ENCODE measurements around the gene DISP3.

DISP3 gene

DNA sequence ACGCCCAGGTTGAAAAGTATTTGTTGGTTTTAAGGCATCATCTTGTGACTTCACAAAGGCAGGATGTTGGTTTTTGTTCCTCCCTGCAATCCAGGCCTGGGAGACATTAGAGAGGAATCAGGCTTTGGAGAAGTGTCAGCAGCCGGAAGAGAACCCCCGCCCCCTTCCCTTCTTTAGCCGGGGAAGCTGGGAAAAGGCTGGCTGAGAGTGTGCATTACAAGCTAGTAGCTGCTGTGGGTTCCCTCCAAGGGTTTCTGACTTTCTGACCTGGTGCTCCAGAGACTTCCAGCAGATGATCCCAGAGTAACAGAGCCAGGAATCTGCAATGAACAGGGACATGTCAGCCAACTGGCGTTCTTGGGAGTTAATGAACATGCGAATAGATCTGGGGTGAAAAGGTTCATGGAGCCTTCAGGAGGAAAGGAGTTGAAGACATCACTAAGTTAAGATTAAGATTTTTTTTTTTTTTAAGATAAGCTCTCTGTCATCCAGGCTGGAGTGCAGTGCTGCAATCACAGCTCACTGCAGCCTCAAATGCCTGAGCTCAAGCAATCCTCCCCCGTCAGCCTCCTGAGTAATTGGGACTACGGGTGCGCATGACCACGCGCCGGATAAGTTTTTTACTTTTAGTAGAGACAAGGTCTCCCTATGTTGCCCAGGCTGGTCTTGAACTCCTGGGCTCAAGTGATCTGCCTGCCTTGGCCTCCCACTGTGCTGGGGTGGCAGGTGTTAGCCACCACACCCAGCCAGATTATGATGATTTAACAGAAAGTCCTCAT lies 7.5 kb downstream of the DISP3 start:
- no peak for DNase-seq (ENCODE audit: low spot score)
- TF ChIP-seq, protein P1, sequence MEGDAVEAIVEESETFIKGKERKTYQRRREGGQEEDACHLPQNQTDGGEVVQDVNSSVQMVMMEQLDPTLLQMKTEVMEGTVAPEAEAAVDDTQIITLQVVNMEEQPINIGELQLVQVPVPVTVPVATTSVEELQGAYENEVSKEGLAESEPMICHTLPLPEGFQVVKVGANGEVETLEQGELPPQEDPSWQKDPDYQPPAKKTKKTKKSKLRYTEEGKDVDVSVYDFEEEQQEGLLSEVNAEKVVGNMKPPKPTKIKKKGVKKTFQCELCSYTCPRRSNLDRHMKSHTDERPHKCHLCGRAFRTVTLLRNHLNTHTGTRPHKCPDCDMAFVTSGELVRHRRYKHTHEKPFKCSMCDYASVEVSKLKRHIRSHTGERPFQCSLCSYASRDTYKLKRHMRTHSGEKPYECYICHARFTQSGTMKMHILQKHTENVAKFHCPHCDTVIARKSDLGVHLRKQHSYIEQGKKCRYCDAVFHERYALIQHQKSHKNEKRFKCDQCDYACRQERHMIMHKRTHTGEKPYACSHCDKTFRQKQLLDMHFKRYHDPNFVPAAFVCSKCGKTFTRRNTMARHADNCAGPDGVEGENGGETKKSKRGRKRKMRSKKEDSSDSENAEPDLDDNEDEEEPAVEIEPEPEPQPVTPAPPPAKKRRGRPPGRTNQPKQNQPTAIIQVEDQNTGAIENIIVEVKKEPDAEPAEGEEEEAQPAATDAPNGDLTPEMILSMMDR (IDR thresholded peaks at IDR 0.05; ENCODE audit: extremely low read depth, missing control alignments), result no peak

DNA sequence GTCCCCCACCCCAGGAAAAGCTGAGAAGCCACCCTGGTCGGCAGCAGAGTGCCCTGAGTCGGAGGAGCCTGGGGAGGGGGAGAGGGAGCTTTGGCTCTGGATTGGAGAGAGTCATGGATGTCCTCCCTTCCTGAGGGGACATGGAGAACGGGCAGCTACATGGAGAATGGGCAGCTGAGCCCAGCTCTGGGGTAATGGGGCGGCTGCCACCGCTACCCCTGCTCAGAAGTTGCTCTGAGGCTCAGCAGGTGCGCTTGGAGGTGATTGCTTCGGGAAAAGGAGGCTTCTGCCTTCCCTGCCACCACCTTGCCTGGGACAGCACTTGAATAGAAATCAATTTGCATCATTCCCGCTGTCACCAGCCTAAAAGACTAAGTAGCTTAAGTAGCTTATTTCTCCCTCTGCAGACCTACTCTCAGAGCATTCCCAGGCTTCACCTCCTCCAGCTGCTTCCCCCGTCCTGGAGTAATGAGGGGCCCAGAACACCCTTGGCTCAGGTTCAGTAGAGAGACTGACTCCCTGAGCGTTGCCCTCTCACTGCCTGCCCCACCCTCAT lies 8.3 kb downstream of the DISP3 start:
- TF ChIP-seq, protein P1 (IDR thresholded peaks at IDR 0.05; ENCODE audit: extremely low read depth, missing control alignments), result no peak
- DNase-seq (ENCODE audit: low spot score), result no peak

DNA sequence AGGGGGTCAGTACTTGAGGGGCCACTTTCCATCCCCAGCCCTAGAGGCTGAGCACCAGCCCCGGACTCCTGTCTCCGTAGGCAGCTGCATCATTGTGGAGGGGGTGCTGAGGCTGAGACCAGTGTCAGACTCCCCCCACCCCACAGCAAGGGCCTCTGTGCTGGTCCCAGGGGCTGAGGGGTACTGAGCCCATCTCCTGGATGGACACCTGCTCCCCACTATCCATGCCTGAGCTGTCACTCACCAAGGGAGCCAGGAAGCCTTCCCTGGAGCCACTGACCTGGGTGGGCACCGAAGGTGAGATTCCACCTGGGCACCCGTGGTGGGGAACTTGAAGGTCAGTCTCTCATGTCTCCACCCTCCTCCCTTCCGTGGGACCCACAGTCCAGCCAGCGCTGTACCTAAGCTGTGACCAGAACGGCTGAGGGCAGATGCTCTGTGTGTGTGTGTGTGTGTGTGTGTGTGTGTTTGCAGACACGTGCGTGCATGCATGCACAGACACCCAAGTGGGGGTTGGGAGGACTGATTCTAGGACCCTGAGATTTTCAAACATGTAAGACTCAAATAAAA lies 9.3 kb downstream of the DISP3 start:
- TF ChIP-seq, protein P1 (IDR thresholded peaks at IDR 0.05; ENCODE audit: extremely low read depth, missing control alignments), result no peak
- DNase-seq (ENCODE audit: low spot score), result no peak

DNA sequence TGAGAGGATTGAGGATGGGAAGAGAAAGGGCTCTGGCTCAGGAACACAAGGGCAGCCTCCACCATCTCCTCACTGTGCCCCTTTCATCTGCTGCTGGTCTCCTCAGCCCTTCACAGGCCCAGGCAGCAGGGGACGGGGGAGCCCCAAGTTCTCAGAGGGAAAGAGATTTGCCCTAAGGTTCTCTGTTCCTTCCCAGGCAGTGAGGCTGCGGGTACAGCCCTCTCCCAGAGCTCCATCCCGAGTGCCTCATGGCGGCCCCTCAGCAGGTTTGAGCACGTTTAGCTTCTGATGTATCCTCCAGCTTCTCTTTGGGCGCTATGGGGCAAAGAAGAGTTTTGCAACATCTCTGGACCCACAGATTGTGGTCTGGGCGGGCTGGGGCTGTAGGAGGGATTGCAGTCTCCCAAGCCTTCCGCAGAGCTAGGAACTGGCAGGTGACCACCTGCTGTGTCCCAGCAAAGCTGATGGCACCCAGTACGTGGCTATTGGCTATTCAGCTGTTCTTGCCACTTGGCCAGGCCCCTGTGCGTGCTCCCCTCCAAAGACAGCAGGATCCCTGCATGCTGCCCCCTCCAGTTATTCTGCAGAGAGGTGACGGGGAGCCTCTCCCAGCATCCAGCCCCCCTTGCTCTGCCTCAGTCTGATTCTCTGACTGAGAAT lies 10.1 kb downstream of the DISP3 start:
- TF ChIP-seq, protein P1 (IDR thresholded peaks at IDR 0.05; ENCODE audit: extremely low read depth, missing control alignments), result no peak
- DNase-seq (ENCODE audit: low spot score), result no peak

DNA sequence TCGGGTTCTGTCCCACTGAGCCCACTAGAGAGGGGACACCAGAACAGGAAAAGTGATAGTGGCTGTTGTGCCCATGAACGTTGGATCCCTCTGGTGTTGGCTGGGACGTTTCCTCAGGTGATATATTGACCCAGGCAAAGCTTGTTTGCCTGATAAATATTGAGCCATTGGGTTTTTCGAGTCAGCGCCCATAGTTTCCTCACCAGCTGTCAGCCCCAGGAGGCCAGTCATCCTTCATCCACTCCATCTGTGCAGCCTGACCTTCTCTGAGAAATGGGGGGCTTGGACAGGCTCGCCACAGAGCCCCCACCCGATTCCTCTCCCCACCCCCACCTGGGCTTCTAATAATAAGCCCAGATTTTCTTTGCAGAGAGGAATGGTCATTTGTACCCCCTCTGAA lies 13.3 kb downstream of the DISP3 start:
- DNase-seq (ENCODE audit: low spot score), result no peak
- TF ChIP-seq, protein P1 (IDR thresholded peaks at IDR 0.05; ENCODE audit: extremely low read depth, missing control alignments), result no peak

DNA sequence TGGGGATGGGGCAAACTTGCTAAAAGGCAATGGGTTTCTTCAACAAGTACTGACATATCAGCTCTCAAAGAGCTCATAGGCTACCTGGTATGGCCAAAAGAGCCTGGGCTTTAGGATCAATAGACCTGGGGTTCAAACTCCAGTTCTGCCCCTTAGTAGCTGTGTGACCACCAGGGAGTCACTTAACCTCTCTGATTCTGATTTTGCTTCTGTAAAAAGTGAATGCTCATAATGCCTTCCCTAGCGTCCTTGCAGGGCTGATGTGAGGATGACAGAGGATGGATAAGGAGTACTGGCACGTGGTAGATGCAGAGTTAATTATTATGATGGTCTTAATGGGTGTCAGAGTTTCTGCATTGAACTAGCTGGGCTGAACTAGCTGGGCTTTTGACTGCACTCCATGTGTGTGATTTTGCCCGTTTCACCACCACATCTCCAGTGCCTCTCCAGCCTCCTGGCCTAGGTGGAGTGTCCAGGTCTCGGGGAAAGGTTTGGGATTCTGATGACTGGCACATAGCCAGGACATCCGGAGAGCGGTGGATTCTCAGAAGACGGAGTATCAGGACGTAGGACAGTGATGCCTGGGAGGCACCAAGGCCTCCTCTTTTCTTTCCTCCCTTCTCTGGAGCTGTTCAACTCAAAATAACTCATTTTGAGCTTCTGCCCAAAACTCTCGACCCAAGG lies 15.2 kb downstream of the DISP3 start:
- TF ChIP-seq, protein P1 (IDR thresholded peaks at IDR 0.05; ENCODE audit: extremely low read depth, missing control alignments), result no peak

More for the DNA sequence above, 15.2 kb downstream of the DISP3 start:
- no peak for DNase-seq (ENCODE audit: low spot score)
